ENCODE results near the gene SLC37A3. TPM values are rescaled to one million over a fixed set of nuclear protein-coding genes. Genes with fewer than 3 reads are reported as not detected.

Gene SLC37A3
- total and polyA plus RNA-seq, 4 donors: 7.3 to 30.8 (median 10.6) TPM

GRCh38 chr7:140390466-140391190 is 7.7 kb downstream of the SLC37A3 start:
- H3K27me3 ChIP-seq (ENCODE audit: control insufficient read depth in 4 of 4, insufficient read depth in 4 of 4, low read length in 3 of 4): no peaks in the 10 kb centered on the region
- 94% methylated on average over 8 of the region's 8 CpGs for WGBS
- H3K4me1 ChIP-seq (ENCODE audit: control insufficient read depth in 4 of 4, insufficient read depth in 4 of 4, low read length in 3 of 4): no peaks in the 10 kb centered on the region
- peak overlapping the region in 1 of 2 donors; percentile 42 for H3K27ac ChIP-seq (ENCODE audit: low read depth in 1 of 2, low read length in 2 of 2)
- no peak for TF ChIP-seq YY1 (IDR thresholded peaks at IDR 0.05)
- TF ChIP-seq FOXA2 (IDR thresholded peaks at IDR 0.05): no peak
- TF ChIP-seq EGR1 (IDR thresholded peaks at IDR 0.05; ENCODE audit: low read depth in 2 of 2): no peak
- TF ChIP-seq JUND (IDR thresholded peaks at IDR 0.05): no peak
- no peak for TF ChIP-seq TAF1 (conservative IDR thresholded peaks at IDR 0.05)
- TF ChIP-seq, protein P1, sequence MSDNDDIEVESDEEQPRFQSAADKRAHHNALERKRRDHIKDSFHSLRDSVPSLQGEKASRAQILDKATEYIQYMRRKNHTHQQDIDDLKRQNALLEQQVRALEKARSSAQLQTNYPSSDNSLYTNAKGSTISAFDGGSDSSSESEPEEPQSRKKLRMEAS (IDR thresholded peaks at IDR 0.05): no peak
- no peak for TF ChIP-seq HNF4A (conservative IDR thresholded peaks at IDR 0.05)
- no peak for TF ChIP-seq CTCF (IDR thresholded peaks at IDR 0.05; ENCODE audit: low read depth, low read length, missing input control)
- TF ChIP-seq RXRA (IDR thresholded peaks at IDR 0.05): no peak
- TF ChIP-seq ATF3 (IDR thresholded peaks at IDR 0.05): no peak
- TF ChIP-seq NR2F2 (IDR thresholded peaks at IDR 0.05): no peak
- TF ChIP-seq, protein P2, sequence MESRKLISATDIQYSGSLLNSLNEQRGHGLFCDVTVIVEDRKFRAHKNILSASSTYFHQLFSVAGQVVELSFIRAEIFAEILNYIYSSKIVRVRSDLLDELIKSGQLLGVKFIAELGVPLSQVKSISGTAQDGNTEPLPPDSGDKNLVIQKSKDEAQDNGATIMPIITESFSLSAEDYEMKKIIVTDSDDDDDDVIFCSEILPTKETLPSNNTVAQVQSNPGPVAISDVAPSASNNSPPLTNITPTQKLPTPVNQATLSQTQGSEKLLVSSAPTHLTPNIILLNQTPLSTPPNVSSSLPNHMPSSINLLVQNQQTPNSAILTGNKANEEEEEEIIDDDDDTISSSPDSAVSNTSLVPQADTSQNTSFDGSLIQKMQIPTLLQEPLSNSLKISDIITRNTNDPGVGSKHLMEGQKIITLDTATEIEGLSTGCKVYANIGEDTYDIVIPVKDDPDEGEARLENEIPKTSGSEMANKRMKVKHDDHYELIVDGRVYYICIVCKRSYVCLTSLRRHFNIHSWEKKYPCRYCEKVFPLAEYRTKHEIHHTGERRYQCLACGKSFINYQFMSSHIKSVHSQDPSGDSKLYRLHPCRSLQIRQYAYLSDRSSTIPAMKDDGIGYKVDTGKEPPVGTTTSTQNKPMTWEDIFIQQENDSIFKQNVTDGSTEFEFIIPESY (IDR thresholded peaks at IDR 0.05): no peak
- no peak for TF ChIP-seq RAD21 (IDR thresholded peaks at IDR 0.05)
- TF ChIP-seq FOXA1 (IDR thresholded peaks at IDR 0.05): no peak
- TF ChIP-seq SP1 (IDR thresholded peaks at IDR 0.05): no peak
- no peak for TF ChIP-seq HNF4G (IDR thresholded peaks at IDR 0.05)
- no peak for TF ChIP-seq GABPA (IDR thresholded peaks at IDR 0.05 in 1 of 2, conservative IDR thresholded peaks at IDR 0.05 in 1 of 2)
- TF ChIP-seq, protein P3, sequence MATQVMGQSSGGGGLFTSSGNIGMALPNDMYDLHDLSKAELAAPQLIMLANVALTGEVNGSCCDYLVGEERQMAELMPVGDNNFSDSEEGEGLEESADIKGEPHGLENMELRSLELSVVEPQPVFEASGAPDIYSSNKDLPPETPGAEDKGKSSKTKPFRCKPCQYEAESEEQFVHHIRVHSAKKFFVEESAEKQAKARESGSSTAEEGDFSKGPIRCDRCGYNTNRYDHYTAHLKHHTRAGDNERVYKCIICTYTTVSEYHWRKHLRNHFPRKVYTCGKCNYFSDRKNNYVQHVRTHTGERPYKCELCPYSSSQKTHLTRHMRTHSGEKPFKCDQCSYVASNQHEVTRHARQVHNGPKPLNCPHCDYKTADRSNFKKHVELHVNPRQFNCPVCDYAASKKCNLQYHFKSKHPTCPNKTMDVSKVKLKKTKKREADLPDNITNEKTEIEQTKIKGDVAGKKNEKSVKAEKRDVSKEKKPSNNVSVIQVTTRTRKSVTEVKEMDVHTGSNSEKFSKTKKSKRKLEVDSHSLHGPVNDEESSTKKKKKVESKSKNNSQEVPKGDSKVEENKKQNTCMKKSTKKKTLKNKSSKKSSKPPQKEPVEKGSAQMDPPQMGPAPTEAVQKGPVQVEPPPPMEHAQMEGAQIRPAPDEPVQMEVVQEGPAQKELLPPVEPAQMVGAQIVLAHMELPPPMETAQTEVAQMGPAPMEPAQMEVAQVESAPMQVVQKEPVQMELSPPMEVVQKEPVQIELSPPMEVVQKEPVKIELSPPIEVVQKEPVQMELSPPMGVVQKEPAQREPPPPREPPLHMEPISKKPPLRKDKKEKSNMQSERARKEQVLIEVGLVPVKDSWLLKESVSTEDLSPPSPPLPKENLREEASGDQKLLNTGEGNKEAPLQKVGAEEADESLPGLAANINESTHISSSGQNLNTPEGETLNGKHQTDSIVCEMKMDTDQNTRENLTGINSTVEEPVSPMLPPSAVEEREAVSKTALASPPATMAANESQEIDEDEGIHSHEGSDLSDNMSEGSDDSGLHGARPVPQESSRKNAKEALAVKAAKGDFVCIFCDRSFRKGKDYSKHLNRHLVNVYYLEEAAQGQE (IDR thresholded peaks at IDR 0.05): no peak
- no peaks in the 10 kb centered on the region for H3K9me3 ChIP-seq (ENCODE audit: control insufficient read depth in 4 of 4, low read length in 3 of 4)
- no peaks in the 10 kb centered on the region for H3K36me3 ChIP-seq (ENCODE audit: control insufficient read depth in 4 of 4, insufficient read depth in 3 of 4, low read depth in 1 of 4, low read length in 3 of 4)
- H3K9ac ChIP-seq (ENCODE audit: low read depth in 1 of 2, low read length in 2 of 2): no peak overlapping the region
- no peak overlapping the region for H3K4me3 ChIP-seq (ENCODE audit: low read depth in 1 of 3, low read length in 3 of 3)
- DNase-seq (ENCODE audit: low spot score): no peak
